HCT116 (cell line): Measurements from ENCODE around the gene TRIM37. TPM values are rescaled to one million over a fixed set of nuclear protein-coding genes. Genes with fewer than 3 reads are reported as not detected.
A peak's percentile ranks its signal among the peaks of the same experiment; 100 is the strongest.

ENCODE experiments used
- ATAC-seq: fragments of 200-7000 bp; cut with Tn5 transposase; 2 replicates; pipeline ENCODE4 v1.9.1; 2020; ENCODE audit warnings: mild to moderate bottlenecking, moderate library complexity
- BruUV-seq: library from RNA; stranded (reverse); fragments of 400-500 nt; replicated peaks from 2 replicates; lab custom pipeline; 2021; lab: Mats Ljungman, UMichigan
- CTCF ChIA-PET: fragments of 300-600 bp; sonication (Branson Sonifier 250); formaldehyde crosslinking; loops from one replicate; lab custom pipeline; 2021; ENCODE audit warnings: antibody characterized with exemption; lab: Charles Lee
- POLR2A ChIA-PET: fragments of 300-600, 350-600 bp; sonication (Branson Sonifier 250); formaldehyde crosslinking; loops from one replicate; lab custom pipeline; 2021; ENCODE audit warnings: antibody characterized with exemption; lab: Charles Lee
- RAD21 ChIA-PET, 2 experiments: fragments of 300-600 bp; sonication (Branson Sonifier 250); formaldehyde crosslinking; loops; one replicate each; lab custom pipeline; 2023; ENCODE audit warnings: low total read pairs in 2 of 2; ENCODE audit not compliant: uncharacterized antibody in 2 of 2, unreplicated experiment in 2 of 2, low non-redundant PET in 1 of 2; lab: Charles Lee
- DNase-seq: peaks from one replicate; pipeline ENCODE4 v3.0.0-alpha.2; 2010; ENCODE audit warnings: low read depth, low spot score
- H2AFZ ChIP-seq: fragments of 200-600 bp; shearing (Covaris generic), sonication (generic); 2 replicates; pipeline ENCODE4 v1.6.1; 2017; ENCODE audit warnings: low read depth, mixed run types, mixed read lengths, antibody characterized with exemption, low read length; ENCODE audit not compliant: poor library complexity, severe bottlenecking
- H3K27ac ChIP-seq: 2 replicates; pipeline ENCODE4 v1.5.1; 2012; ENCODE audit warnings: low read depth, low read length
- H3K27me3 ChIP-seq: fragments of 200-600 bp; sonication (generic); 2 replicates; pipeline ENCODE4 v1.6.1; 2016; ENCODE audit warnings: mixed run types, low read length, mixed read lengths; ENCODE audit not compliant: insufficient read depth
- H3K36me3 ChIP-seq, 2 experiments: fragments of 200-500 bp in 1 of 2; fragments of 200-600 bp in 1 of 2; sonication (Bioruptor generic) in 1 of 2; sonication (generic) in 1 of 2; 2 replicates each; pipeline versions ENCODE4 v1.5.1 to v1.6.1; 2014 to 2016; ENCODE audit warnings: low read length in 2 of 2, inconsistent platforms in 1 of 2, mixed read lengths in 1 of 2, mixed run types in 1 of 2; ENCODE audit not compliant: insufficient read depth in 2 of 2, control insufficient read depth in 1 of 2
- H3K4me1 ChIP-seq, 2 experiments: fragments of 200-600 bp in 1 of 2; sonication (generic) in 1 of 2; 2 replicates each; pipeline versions ENCODE4 v1.5.1 to v1.6.1; 2012 to 2017; ENCODE audit warnings: low read length in 2 of 2, inconsistent platforms in 1 of 2, mild to moderate bottlenecking in 1 of 2, mixed read lengths in 1 of 2, mixed run types in 1 of 2, moderate library complexity in 1 of 2; ENCODE audit not compliant: insufficient read depth in 2 of 2, control insufficient read depth in 1 of 2
- H3K4me2 ChIP-seq: fragments of 200-600 bp; sonication (generic); 2 replicates; pipeline ENCODE4 v1.6.1; 2017; ENCODE audit warnings: mixed run types, low read length, mixed read lengths
- H3K4me3 ChIP-seq, 2 experiments: fragments of 200-600 bp in 1 of 2; sonication (generic) in 1 of 2; replicated peaks in 1 of 2; 2 replicates each; pipeline ENCODE4 v1.5.1; 2011 to 2016; ENCODE audit warnings: low read length in 2 of 2, control low read depth in 1 of 2, low read depth in 1 of 2, mild to moderate bottlenecking in 1 of 2, mixed read lengths in 1 of 2, mixed run types in 1 of 2
- H3K79me2 ChIP-seq: fragments of 200-600 bp; sonication (generic); 2 replicates; pipeline ENCODE4 v1.6.1; 2017; ENCODE audit warnings: mild to moderate bottlenecking, mixed run types, low read length, moderate library complexity, mixed read lengths; ENCODE audit not compliant: insufficient read depth
- H3K9ac ChIP-seq: fragments of 200-600 bp; sonication (generic); 2 replicates; pipeline ENCODE4 v1.6.1; 2016; ENCODE audit warnings: low read length, mixed read lengths
- H3K9me2 ChIP-seq: fragments of 200-600 bp; sonication (generic), shearing (Covaris generic); 2 replicates; pipeline ENCODE4 v1.6.1; 2017; ENCODE audit warnings: mixed run types, mild to moderate bottlenecking, moderate library complexity; ENCODE audit not compliant: insufficient read depth
- H3K9me3 ChIP-seq, 2 experiments: fragments of 200-500 bp in 1 of 2; fragments of 200-600 bp in 1 of 2; sonication (Bioruptor generic) in 1 of 2; sonication (generic) in 1 of 2; 2 replicates each; pipeline ENCODE4 v1.6.1; 2014 to 2017; ENCODE audit warnings: low read length in 2 of 2, mixed read lengths in 2 of 2, inconsistent platforms in 1 of 2, low read depth in 1 of 2, mild to moderate bottlenecking in 1 of 2, mixed run types in 1 of 2, moderate library complexity in 1 of 2; ENCODE audit not compliant: control insufficient read depth in 1 of 2, insufficient read depth in 1 of 2
- H4K20me1 ChIP-seq: fragments of 200-600 bp; sonication (generic), shearing (Covaris generic); 2 replicates; pipeline ENCODE4 v1.6.1; 2017; ENCODE audit warnings: mixed run types, mild to moderate bottlenecking, moderate library complexity; ENCODE audit not compliant: insufficient read depth
- CBX3 ChIP-seq: IDR thresholded peaks from 2 replicates; pipeline ENCODE4 v1.6.1; 2012; ENCODE audit warnings: low read depth
- ELF1 ChIP-seq: IDR thresholded peaks from 2 replicates; pipeline ENCODE4 v1.6.1; 2012; ENCODE audit warnings: low read depth, borderline replicate concordance
- EZH2 ChIP-seq: fragments of 200-600 bp; sonication (generic); IDR thresholded peaks from 2 replicates; pipeline ENCODE4 v1.6.1; 2017; ENCODE audit warnings: antibody characterized with exemption, mixed run types
- POLR2A ChIP-seq: IDR thresholded peaks from 2 replicates; pipeline ENCODE4 v1.7.0; 2011; ENCODE audit warnings: borderline replicate concordance; ENCODE audit not compliant: insufficient read depth, insufficient read length; ENCODE audit errors: extremely low read depth
- POLR2AphosphoS5 ChIP-seq: IDR thresholded peaks from 2 replicates; pipeline ENCODE4 v1.6.1; 2011; ENCODE audit warnings: mild to moderate bottlenecking, low read depth, low read length, moderate library complexity
- RAD21 ChIP-seq: IDR thresholded peaks from 2 replicates; pipeline ENCODE4 v1.6.1; 2012; ENCODE audit warnings: low read depth, mild to moderate bottlenecking
- SIN3A ChIP-seq: IDR thresholded peaks from 2 replicates; pipeline ENCODE4 v1.6.1; 2012; ENCODE audit warnings: low read depth
- SP1 ChIP-seq: IDR thresholded peaks from 2 replicates; pipeline ENCODE4 v1.6.1; 2012; ENCODE audit warnings: low read depth
- SRF ChIP-seq: IDR thresholded peaks from 2 replicates; pipeline ENCODE4 v1.6.1; 2012; ENCODE audit warnings: low read depth
- TCF7L2 ChIP-seq: IDR thresholded peaks from 2 replicates; pipeline ENCODE4 v1.7.0; 2011; ENCODE audit warnings: borderline replicate concordance, inconsistent platforms; ENCODE audit not compliant: insufficient read depth, insufficient read length; ENCODE audit errors: extremely low read depth
- YY1 ChIP-seq: IDR thresholded peaks from 2 replicates; pipeline ENCODE4 v1.6.1; 2011; ENCODE audit warnings: low read length, low read depth, moderate library complexity, mild to moderate bottlenecking; ENCODE audit not compliant: insufficient replicate concordance; ENCODE audit errors: extremely low read depth
- ZBTB33 ChIP-seq: IDR thresholded peaks from 2 replicates; pipeline ENCODE4 v1.6.1; 2011; ENCODE audit warnings: mild to moderate bottlenecking, low read length, moderate library complexity; ENCODE audit not compliant: insufficient replicate concordance; ENCODE audit errors: extremely low read depth
- intact Hi-C: fragments of 100-400 bp; cut with micrococcal nuclease; formaldehyde crosslinking; loops from 2 replicates; pipeline ENCODE4 v1.10.0; 2022
- total RNA-seq: library from RNA; stranded (reverse); gene quantifications from one replicate; pipeline ENCODE4 v1.2.1, GENCODE V29; 2021; ENCODE audit not compliant: unreplicated experiment
- TF ChIP-seq, protein P1 (sequence below): IDR thresholded peaks from 2 replicates; pipeline ENCODE4 v1.6.1; 2012
- TF ChIP-seq, protein P2 (sequence below): IDR thresholded peaks from 2 replicates; pipeline ENCODE4 v1.6.1; 2012

TRIM37 gene
- total RNA-seq, 1 experiment from 2014 or later: 55.7 TPM

DNA sequence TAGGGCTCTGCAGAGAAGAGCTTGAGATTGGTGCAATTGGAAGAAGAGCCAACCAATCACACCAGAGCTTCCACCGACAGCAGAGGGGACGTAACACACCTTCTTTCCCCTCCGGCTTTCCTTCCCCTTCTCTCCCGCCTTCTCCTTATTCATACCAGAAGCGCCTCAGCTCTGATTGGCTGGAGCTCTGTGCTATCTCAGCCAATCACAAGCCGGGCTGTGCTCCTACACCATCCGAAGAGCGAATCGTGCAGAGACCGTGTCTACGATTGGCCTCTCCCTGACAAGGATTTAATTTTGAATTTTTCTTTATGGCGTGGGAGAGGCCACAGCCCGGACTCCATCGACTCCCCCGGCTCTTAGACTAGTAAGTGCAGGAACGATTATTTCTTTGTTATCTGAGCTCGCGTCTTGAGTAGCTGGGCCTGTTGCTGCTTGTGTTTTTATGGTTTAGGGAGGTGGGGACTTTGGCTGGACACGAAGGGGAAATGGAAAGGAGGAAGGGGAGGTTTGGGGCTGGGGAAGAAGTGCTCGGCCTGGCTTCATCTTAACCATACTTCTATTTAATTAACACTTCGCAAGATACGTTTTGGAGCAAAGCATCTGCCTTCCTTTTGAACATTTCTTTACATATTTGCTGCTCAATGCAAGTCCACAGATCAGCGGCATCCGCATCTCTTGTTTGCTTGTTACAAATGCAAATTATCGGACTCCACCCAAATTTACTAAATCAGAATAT is 48.9 kb upstream of the TRIM37 start, which contains the start of gene PRR11 (continued):
- TF ChIP-seq CBX3: peak; percentile 60; the same call in 1 of the 2 replicates
- no peak; the same call in 1 of the 2 replicates for TF ChIP-seq SRF
- TF ChIP-seq SIN3A: peak; percentile 94
- TF ChIP-seq, protein P1, sequence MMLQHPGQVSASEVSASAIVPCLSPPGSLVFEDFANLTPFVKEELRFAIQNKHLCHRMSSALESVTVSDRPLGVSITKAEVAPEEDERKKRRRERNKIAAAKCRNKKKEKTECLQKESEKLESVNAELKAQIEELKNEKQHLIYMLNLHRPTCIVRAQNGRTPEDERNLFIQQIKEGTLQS: no peak
- TF ChIP-seq EZH2: no peak
- TF ChIP-seq RAD21: no peak

GRCh38 chr17:59154721-59155438 is 48.2 kb upstream of the TRIM37 start, which contains the start of gene SKA2:
Gene SKA2, minus strand, starts transcription at chr17:59155186. Its CDS starts 23 bp downstream, at chr17:59155163.
- Histone ChIP-seq H3K4me2 (peak within 1 kb of the TSS; percentile 86), H3K9ac (peak within 1 kb of the TSS; percentile 94), H3K36me3 (no peaks in the 10 kb centered on the region), H3K4me1 (peaks cover 31 to 46% of the 10 kb centered on the region in 2 experiments), H3K27me3 (no peaks in the 10 kb centered on the region), H2AFZ (peak within 1 kb of the TSS; percentile 27), H3K9me2 (no peaks in the 10 kb centered on the region), H3K4me3 (peak within 1 kb of the TSS; percentile 71 to 80), H4K20me1 (no peaks in the 10 kb centered on the region), H3K9me3 (no peaks in the 10 kb centered on the region), H3K79me2 (peaks cover 89% of the 10 kb centered on the region), H3K27ac (peak within 1 kb of the TSS; percentile 90)
- DNase-seq (no peak), ATAC-seq (peak; percentile 84)
- intact Hi-C loops: loop anchor here (1.0 kb wide), 1 partner anchor 49 kb away; the partner anchor contains the start of gene TRIM37
- TF ChIP-seq CBX3 (no peak), SIN3A (peak; percentile 88), TCF7L2 (peak; percentile 98), SP1 (peak; percentile 100), SRF (no peak; the same call in 1 of the 2 replicates), ELF1 (no peak), ZBTB33 (peak; percentile 12), POLR2A (peak; percentile 62), POLR2AphosphoS5 (peak; percentile 46), YY1 (peak; percentile 90)
- TF ChIP-seq, protein P2, sequence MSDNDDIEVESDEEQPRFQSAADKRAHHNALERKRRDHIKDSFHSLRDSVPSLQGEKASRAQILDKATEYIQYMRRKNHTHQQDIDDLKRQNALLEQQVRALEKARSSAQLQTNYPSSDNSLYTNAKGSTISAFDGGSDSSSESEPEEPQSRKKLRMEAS: peak; percentile 78
- RAD21 ChIA-PET: interaction anchor here in 1 of 2 experiments (1.3 kb wide), 1 partner anchor 48 kb away, joined by 4 read pairs; the partner anchor contains the start of gene TRIM37
- no TSS peak for BruUV-seq
- CTCF ChIA-PET: interaction anchor here (0.8 kb wide), 4 partner anchors 10 to 636 kb away, joined by 3 to 5 read pairs (median 4); no protein-coding TSS in a partner anchor
- POLR2A ChIA-PET: interaction anchor here (0.6 to 1.8 kb wide), 8 partner anchors 9 to 524 kb away, joined by 3 to 11 read pairs (median 4); partner anchors contain the start of genes GDPD1 and SMG8
